Neural progenitor cell (in vitro differentiated cells): ENCODE data around the gene IGSF3.

Experiments
- CTCF ChIP-seq: fragments of 200-600 bp; sonication (generic); IDR thresholded peaks from 2 replicates; pipeline ENCODE4 v1.5.1; 2017; ENCODE audit warnings: antibody characterized with exemption, mild to moderate bottlenecking
- EZH2 ChIP-seq: fragments of 200-600 bp; sonication (generic); IDR thresholded peaks from 2 replicates; pipeline ENCODE4 v1.6.1; 2017; ENCODE audit warnings: antibody characterized with exemption, mild to moderate bottlenecking, moderate library complexity

DNA sequence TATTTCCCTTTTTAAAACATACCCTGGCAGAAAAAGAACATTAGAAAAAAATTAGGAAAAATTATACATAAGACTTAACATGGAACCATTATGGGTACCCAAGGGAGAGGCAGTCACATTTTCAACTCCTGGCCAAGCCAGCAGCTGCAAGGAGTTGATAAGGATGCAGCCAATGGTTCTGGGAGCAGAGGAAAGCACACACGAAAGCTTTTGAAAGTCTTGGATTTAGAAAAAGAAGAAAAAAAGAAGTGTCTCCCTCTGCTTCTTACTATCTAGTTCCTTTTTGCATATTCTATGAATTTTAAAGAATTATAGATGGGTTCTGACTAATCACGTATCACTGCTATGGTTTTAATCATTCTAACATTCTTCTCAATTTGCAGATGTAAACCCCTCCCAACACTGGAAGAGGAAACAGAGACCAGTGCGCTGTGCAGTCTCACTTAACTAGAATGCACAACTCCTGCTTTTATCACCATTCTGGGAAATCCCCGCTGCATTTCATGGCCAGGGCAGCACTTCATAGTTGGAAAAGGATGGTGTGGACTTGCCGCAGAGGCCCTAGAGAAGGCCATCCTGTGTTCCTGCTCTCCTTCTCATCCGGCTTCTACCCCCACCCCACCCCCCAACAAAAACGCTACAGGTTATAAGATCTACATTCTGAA, 94.0 kb downstream of the IGSF3 start:
- TF ChIP-seq CTCF (no peak), EZH2 (no peak)
